ENCODE data around the gene PACRG.

- TF ChIP-seq POLR2A (IDR thresholded peaks at IDR 0.05): no peak
- no peak for TF ChIP-seq CTCF (IDR thresholded peaks at IDR 0.05)
- no peak for TF ChIP-seq POLR2AphosphoS5 (IDR thresholded peaks at IDR 0.05)
Measured at GRCh38 chr6:162751211-162751859, 23.6 kb downstream of the PACRG start.

Measured in prostate gland (tissue), 2 donors.